ENCODE data around the gene ZNF716. TPM values are rescaled to one million over a fixed set of nuclear protein-coding genes. Genes with fewer than 3 reads are reported as not detected.
"Not testable (repeated sequence)": the region's sequence is repeated elsewhere in the genome, so short reads cannot be mapped to it uniquely, and the experiment has no call there.

Gene ZNF716
- total RNA-seq = not detected

DNA sequence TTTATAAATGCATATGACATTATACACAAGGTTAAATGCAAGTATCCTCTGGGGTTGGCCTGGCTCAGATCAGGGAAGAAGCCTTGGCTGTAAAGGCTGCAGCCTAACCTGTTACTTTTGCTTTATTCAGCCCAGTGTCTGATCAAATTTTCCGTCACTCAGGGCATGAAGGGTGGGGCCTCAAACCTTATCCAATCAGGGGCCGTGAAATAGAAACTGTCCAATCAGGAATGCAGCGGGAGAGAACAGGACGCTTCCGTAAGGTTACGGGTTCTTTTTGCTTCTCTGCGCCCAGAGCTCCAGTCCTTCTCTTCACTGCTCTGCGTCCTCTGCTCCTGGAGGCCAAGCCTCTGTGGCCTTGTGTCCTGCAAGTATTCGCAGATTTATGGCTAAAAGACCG, at the start of gene ZNF716:
ZNF716 (plus strand) TSS at position 274 of the 400 bp plus-strand sequence; CDS start at position 386, 112 bp downstream.
- TF ChIP-seq POLR2A (IDR thresholded peaks at IDR 0.05) = no peak
- TF ChIP-seq, protein P1, sequence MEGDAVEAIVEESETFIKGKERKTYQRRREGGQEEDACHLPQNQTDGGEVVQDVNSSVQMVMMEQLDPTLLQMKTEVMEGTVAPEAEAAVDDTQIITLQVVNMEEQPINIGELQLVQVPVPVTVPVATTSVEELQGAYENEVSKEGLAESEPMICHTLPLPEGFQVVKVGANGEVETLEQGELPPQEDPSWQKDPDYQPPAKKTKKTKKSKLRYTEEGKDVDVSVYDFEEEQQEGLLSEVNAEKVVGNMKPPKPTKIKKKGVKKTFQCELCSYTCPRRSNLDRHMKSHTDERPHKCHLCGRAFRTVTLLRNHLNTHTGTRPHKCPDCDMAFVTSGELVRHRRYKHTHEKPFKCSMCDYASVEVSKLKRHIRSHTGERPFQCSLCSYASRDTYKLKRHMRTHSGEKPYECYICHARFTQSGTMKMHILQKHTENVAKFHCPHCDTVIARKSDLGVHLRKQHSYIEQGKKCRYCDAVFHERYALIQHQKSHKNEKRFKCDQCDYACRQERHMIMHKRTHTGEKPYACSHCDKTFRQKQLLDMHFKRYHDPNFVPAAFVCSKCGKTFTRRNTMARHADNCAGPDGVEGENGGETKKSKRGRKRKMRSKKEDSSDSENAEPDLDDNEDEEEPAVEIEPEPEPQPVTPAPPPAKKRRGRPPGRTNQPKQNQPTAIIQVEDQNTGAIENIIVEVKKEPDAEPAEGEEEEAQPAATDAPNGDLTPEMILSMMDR (IDR thresholded peaks at IDR 0.05) = no peak
- intact Hi-C loops (cut with DNase I) = no loop called here
- no peaks in the 10 kb centered on the region for H3K9me3 ChIP-seq

DNA sequence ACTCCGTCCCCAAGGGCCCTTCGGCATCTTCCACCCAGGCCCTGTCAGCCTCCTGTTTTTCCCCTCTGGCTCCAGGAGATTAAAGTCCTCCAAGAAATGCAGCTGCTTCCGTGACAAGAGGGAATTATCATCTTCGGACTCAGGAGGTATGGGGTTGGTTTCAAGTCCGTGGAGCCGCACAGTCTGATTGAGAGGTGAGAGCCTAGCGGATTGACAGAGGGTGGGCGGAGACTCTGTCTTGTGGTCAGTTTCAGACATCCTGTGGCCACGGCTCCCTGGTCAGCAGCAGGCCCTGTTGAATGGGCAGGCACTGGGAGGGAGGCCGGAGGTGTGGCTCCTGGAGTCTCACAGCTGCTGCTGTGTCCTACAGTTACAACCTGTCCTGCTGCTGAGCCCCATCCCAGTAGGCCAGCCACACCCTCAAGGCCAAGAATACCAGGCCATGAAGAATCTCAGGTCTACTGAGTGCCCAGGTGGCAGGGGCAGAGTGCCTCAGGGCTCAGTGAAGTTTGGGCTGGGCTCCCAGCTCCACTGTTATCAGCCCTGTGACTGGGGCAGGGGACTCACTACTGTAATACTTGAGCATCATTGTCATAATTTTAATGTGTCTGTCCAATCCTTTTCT, 49.3 kb upstream of the ZNF716 start:
- 72 to 76% methylated on average over 8 to 10 of the region's 10 CpGs for WGBS, 2 donors
- Histone ChIP-seq H3K36me3 (replicated peaks in 1 of 2; ENCODE audit: insufficient read depth in 1 of 2, low read depth in 2 of 2) (no peaks in the 10 kb centered on the region), H3K4me1 (no peaks in the 10 kb centered on the region), H3K4me3 (no peak overlapping the region), H3K9me3 (no peaks in the 10 kb centered on the region), H3K27ac (no peak overlapping the region), H3K27me3 (no peaks in the 10 kb centered on the region)
- intact Hi-C loops (cut with DNase I) = no loop called here
- TF ChIP-seq POLR2A (IDR thresholded peaks at IDR 0.05) = no peak
- TF ChIP-seq, protein P1 (IDR thresholded peaks at IDR 0.05) = no peak
- ATAC-seq (no peak), DNase-seq (no peak)

More for the DNA sequence above, at the start of gene ZNF716:
- 60 to 76% methylated on average over 9 to 10 of the region's 10 CpGs for WGBS, 2 donors
- no peaks in the 10 kb centered on the region for H3K27me3 ChIP-seq
- no peak within 1 kb of the TSS for H3K27ac ChIP-seq
- no peak within 1 kb of the TSS for H3K4me3 ChIP-seq
- ATAC-seq (no peak), DNase-seq (no peak)
- no peaks in the 10 kb centered on the region for H3K4me1 ChIP-seq
- no peaks in the 10 kb centered on the region for H3K36me3 ChIP-seq (replicated peaks in 1 of 2; ENCODE audit: insufficient read depth in 1 of 2, low read depth in 2 of 2)

DNA sequence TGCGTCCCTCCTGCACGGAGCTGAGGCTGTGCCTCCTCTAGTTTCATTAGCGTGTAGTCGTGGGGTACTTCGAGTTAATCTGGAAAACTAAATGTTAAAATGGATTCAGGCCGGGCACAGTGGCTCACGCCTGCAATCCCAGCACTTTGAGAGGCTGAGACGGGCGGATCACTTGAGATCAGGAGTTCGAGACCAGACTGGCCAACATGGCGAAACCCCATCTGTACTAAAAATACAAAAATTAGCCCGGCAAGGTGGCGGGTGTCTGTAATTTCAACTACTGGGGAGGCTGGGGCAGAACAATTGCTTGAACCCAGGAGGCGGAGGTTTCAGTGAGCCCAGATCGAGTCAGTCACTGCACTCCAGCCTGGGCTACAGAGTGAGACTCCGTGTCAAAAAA, 46.9 kb upstream of the ZNF716 start:
- H3K27me3 ChIP-seq; H3K36me3 ChIP-seq (replicated peaks in 1 of 2; ENCODE audit: insufficient read depth in 1 of 2, low read depth in 2 of 2); intact Hi-C loops (cut with DNase I); DNase-seq; H3K4me1 ChIP-seq; H3K4me3 ChIP-seq; H3K27ac ChIP-seq; H3K9me3 ChIP-seq; ATAC-seq: not testable (repeated sequence)
- 63 to 70% methylated on average over 16 of the region's 16 CpGs for WGBS, 2 donors

DNA sequence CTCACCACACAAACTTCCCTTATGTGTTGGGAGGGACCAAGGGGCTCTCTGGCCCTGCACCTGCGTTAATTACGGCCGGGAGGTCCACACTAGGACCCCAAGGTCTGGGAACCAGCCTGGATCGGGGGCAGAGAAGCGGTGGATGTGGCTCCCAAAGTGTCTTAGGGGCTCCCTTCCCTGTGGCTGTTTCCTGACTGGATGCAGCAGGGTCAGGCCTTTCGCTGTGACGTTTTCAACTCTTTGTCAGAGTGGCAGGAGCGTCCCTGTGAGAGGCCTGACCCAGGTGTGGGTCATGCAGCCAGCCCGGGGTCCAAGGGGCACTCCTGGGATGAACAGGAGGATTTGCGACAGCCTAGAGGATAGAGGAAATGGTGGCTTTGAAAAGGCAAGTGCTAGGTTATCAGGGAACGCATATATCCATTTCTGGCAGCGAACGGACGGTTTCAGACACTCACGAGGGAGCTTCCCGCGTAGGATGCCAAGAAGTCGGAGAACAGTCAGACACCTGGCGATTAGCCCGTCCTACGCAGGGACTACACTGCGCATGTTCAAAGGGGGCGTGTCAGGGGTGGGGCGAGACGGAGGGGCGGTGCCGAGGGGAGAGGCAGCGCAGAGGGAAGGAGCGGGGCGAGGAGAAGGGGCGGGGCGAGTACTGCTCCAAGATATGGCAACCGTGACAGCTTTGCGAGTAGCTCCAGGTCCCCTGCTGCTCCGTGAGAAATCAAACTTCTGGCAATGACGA, 46.2 kb upstream of the ZNF716 start:
- ATAC-seq (peak; percentile 86), DNase-seq (peak in 3 of 4 donors; percentile 68 to 76 (median 69))
- TF ChIP-seq, protein P1 (IDR thresholded peaks at IDR 0.05) = no peak
- TF ChIP-seq POLR2A (IDR thresholded peaks at IDR 0.05) = no peak
- peak overlapping the region in 1 of 4 donors; percentile 70 for H3K27ac ChIP-seq
- intact Hi-C loops (cut with DNase I) = no loop called here
- WGBS, 2 donors = 27 to 37% methylated on average over 29 to 35 of the region's 36 CpGs
- H3K27me3 ChIP-seq = no peaks in the 10 kb centered on the region
- no peak overlapping the region for H3K4me3 ChIP-seq
- no peaks in the 10 kb centered on the region for H3K36me3 ChIP-seq (replicated peaks in 1 of 2; ENCODE audit: insufficient read depth in 1 of 2, low read depth in 2 of 2)
- H3K9me3 ChIP-seq = no peaks in the 10 kb centered on the region
- no peaks in the 10 kb centered on the region for H3K4me1 ChIP-seq

DNA sequence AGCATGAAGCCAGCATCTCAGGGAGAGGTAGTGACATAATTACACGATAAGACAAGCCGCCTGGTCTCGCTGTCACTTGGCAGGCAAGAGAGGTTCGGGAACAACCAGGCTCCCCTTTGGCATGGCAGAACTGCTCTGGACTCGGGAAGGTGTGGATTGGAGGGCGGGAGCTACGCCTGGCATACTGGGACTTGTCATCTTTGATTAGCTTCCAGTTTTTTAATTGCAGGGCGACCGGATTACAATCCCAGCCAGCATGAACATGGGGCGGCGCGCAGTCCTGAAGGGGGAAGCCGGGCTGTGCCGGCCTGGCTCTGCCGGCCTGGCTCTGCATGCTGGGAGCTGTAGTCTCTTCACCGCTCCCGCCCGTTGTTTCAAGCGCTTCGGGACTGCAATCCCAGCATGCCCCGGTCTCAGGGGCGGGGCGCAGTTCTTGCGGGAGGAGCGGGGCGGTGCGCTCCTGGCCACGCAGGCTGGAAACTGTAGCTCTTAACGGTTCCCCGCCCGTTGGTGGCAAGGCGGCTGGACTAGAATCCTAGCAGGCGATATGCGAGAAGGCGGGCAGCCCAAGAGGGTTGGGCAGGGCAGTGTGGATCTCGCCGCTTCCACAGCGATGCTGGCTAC, 45.5 kb upstream of the ZNF716 start:
- Histone ChIP-seq H3K27me3 (no peaks in the 10 kb centered on the region), H3K9me3 (no peaks in the 10 kb centered on the region), H3K27ac (peak overlapping the region in 1 of 4 donors; percentile 70), H3K4me3 (no peak overlapping the region), H3K36me3 (replicated peaks in 1 of 2; ENCODE audit: insufficient read depth in 1 of 2, low read depth in 2 of 2) (no peaks in the 10 kb centered on the region), H3K4me1 (no peaks in the 10 kb centered on the region)
- WGBS, 2 donors = 28 to 51% methylated on average over 20 to 37 of the region's 38 CpGs
- DNase-seq = peak in 3 of 4 donors; percentile 58 to 70 (median 64)
- intact Hi-C loops (cut with DNase I) = no loop called here
- peak; percentile 91 for ATAC-seq
- peak in 2 of 3 donors; percentile 19 to 43 for TF ChIP-seq POLR2A (IDR thresholded peaks at IDR 0.05)
- TF ChIP-seq, protein P1 (IDR thresholded peaks at IDR 0.05) = no peak
